ENCODE data around the gene GPR141.
"Not testable (repeated sequence)": the region's sequence is repeated elsewhere in the genome, so short reads cannot be mapped to it uniquely, and the experiment has no call there.

The GPR141 gene

DNA sequence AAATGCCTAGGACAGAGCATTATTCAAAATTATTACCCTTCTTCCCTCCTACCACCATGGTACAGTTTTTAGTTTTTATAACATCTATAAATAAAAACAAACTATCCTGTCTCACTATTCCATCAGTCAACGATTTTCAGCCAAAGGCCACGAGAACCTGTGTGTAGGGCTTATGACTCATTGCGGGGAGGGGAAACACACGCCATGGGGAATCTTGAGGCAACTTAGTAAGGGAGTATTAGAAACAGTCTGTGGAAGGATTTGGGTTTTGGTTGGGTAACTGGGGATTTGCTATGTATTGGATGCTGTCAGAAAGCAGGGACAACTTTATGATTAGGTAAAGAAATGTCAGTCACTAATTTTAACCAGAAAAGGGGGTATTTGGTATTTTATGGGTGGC lies 14.7 kb downstream of the GPR141 start:
- Histone ChIP-seq H3K4me1 (no peaks in the 10 kb centered on the region), H3K4me3 (ENCODE audit: low read depth, low read length) (no peak overlapping the region), H3K9me3 (no peaks in the 10 kb centered on the region), H3K36me3 (no peaks in the 10 kb centered on the region), H3K27me3 (no peaks in the 10 kb centered on the region)
- DNase-seq: no peak
- TF ChIP-seq, protein P1, sequence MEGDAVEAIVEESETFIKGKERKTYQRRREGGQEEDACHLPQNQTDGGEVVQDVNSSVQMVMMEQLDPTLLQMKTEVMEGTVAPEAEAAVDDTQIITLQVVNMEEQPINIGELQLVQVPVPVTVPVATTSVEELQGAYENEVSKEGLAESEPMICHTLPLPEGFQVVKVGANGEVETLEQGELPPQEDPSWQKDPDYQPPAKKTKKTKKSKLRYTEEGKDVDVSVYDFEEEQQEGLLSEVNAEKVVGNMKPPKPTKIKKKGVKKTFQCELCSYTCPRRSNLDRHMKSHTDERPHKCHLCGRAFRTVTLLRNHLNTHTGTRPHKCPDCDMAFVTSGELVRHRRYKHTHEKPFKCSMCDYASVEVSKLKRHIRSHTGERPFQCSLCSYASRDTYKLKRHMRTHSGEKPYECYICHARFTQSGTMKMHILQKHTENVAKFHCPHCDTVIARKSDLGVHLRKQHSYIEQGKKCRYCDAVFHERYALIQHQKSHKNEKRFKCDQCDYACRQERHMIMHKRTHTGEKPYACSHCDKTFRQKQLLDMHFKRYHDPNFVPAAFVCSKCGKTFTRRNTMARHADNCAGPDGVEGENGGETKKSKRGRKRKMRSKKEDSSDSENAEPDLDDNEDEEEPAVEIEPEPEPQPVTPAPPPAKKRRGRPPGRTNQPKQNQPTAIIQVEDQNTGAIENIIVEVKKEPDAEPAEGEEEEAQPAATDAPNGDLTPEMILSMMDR (IDR thresholded peaks at IDR 0.05; ENCODE audit: low read depth, low read length): no peak

DNA sequence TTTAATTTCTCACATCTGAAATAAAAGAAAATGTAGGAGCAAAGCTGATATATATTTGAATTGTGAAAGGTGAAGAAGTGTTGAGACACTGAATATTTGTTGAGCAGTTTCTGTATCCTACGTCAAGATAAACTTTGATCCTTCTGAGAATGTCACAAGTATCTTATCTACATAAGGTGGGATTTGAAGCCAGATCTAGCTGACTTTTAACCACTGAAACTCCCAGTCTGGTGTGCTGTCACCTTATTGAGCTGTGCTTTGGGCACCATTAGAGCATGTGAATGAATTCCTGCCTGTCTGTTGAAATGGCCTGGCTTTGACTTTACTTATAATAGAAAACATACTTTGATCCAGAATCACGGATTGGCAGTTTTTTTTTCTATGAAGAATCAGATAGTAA lies 15.2 kb downstream of the GPR141 start:
- Histone ChIP-seq H3K27me3 (no peaks in the 10 kb centered on the region), H3K4me1 (no peaks in the 10 kb centered on the region), H3K36me3 (no peaks in the 10 kb centered on the region), H3K4me3 (ENCODE audit: low read depth, low read length) (no peak overlapping the region), H3K9me3 (no peaks in the 10 kb centered on the region)
- TF ChIP-seq, protein P1 (IDR thresholded peaks at IDR 0.05; ENCODE audit: low read depth, low read length): no peak
- DNase-seq: no peak

DNA sequence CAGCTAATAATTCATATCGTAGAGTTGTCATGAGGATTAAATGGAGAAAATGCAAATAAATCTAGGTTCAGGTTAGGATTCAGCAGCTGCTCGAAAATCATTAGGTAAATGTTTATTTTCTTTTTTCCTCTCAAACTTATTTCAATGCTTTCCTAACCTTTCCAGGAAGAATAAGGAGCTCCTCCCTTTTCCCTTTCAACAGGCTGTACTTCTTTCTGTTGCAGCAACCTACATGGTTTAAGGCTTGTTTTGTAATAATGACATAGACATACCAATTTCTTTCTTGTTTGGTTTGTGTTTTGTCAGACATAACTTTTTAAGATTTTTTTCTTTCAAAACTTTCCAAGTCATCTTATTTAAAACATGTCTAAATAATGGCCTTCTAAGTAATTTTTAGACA lies 18.2 kb downstream of the GPR141 start:
- Histone ChIP-seq H3K36me3 (no peaks in the 10 kb centered on the region), H3K4me3 (ENCODE audit: low read depth, low read length) (no peak overlapping the region), H3K9me3 (no peaks in the 10 kb centered on the region), H3K4me1 (no peaks in the 10 kb centered on the region), H3K27me3 (no peaks in the 10 kb centered on the region)
- DNase-seq: no peak
- TF ChIP-seq, protein P1 (IDR thresholded peaks at IDR 0.05; ENCODE audit: low read depth, low read length): no peak

GRCh38 chr7:37703361-37703760 lies 19.8 kb downstream of the GPR141 start:
- no peaks in the 10 kb centered on the region for H3K27me3 ChIP-seq
- no peak overlapping the region for H3K4me3 ChIP-seq (ENCODE audit: low read depth, low read length)
- DNase-seq: no peak
- no peaks in the 10 kb centered on the region for H3K36me3 ChIP-seq
- H3K4me1 ChIP-seq: no peaks in the 10 kb centered on the region
- H3K9me3 ChIP-seq: no peaks in the 10 kb centered on the region
- TF ChIP-seq, protein P1 (IDR thresholded peaks at IDR 0.05; ENCODE audit: low read depth, low read length): no peak

DNA sequence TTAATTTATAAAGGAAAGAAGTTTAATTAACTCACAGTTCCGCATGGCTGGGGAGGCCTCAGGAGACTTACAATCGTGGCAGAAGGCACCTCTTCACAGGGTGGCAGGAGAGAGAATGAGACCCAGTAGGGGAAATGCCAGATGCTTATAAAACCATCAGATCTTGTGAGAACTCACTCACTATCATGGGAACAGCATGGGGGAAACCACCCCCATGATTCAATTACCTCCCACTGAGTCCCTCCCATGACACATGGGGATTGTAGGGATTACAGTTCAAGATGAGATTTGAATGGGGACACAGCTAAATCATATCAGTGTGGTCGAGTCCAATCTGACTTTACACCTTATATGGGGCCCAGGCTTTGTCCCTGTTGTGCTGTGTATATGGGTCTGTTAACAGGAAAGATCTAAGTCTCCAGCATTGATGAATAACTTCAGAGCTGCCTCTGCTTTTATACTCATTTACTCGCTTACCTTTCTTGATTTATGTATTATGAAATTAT lies 20.8 kb downstream of the GPR141 start:
- H3K9me3 ChIP-seq; H3K36me3 ChIP-seq; H3K4me3 ChIP-seq (ENCODE audit: low read depth, low read length); H3K27me3 ChIP-seq; DNase-seq; H3K4me1 ChIP-seq: not testable (repeated sequence)

DNA sequence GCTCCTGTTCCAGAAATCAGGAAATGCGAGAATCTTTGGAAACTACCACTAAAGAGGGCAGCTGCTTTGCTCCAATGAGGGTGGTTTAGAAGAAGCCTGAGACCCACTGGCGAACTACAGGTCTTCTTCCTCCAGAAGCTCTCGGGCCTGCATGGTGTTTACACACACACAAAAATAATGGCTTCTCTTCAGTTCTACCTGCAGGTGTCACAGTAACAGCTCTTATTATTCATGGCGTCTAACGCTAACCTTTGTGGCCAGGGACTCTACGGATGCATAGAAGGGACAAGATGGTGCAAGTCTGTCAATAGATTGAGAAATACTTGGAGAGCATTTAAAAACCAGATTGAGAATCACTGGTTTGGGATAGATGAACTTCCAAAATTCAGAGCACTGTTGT lies 22.4 kb downstream of the GPR141 start:
- TF ChIP-seq, protein P1 (IDR thresholded peaks at IDR 0.05; ENCODE audit: low read depth, low read length): no peak
- DNase-seq: no peak
- Histone ChIP-seq H3K4me1 (no peaks in the 10 kb centered on the region), H3K4me3 (ENCODE audit: low read depth, low read length) (no peak overlapping the region), H3K36me3 (no peaks in the 10 kb centered on the region), H3K9me3 (no peaks in the 10 kb centered on the region), H3K27me3 (no peaks in the 10 kb centered on the region)

- TF ChIP-seq, protein P1 (IDR thresholded peaks at IDR 0.05; ENCODE audit: low read depth, low read length): no peak
- DNase-seq: no peak
- Histone ChIP-seq H3K4me3 (ENCODE audit: low read depth, low read length) (no peak overlapping the region), H3K36me3 (no peaks in the 10 kb centered on the region), H3K27me3 (no peaks in the 10 kb centered on the region), H3K4me1 (no peaks in the 10 kb centered on the region), H3K9me3 (no peaks in the 10 kb centered on the region)
These were observed 23.2 kb downstream of the GPR141 start for GRCh38 chr7:37706804-37707203.
